MM.1S (cell line): Measurements from ENCODE around the gene TRIM43B.
"Not testable (repeated sequence)": the region's sequence is repeated elsewhere in the genome, so short reads cannot be mapped to it uniquely, and the experiment has no call there.

Source experiments
- DNase-seq: peaks from one replicate; pipeline ENCODE4 v3.0.0-alpha.2; 2015
- H2AFZ ChIP-seq: fragments of 300-600 bp; sonication (generic); 2 replicates; pipeline ENCODE4 v1.6.0; 2016; ENCODE audit warnings: antibody characterized with exemption, low read length
- H3F3A ChIP-seq: fragments of 300-600 bp; sonication (generic); 2 replicates; pipeline ENCODE4 v1.6.1; 2016; ENCODE audit warnings: mild to moderate bottlenecking, antibody characterized with exemption, low read length, moderate library complexity, mixed read lengths; ENCODE audit not compliant: insufficient read depth
- H3K27ac ChIP-seq: fragments of 300-600 bp; sonication (generic); 2 replicates; pipeline ENCODE4 v1.5.1; 2016; ENCODE audit warnings: mild to moderate bottlenecking, low read length
- H3K27me3 ChIP-seq: fragments of 300-600 bp; sonication (generic); replicated peaks from 2 replicates; pipeline ENCODE4 v1.6.0; 2016; ENCODE audit warnings: low read length; ENCODE audit not compliant: insufficient read depth
- H3K36me3 ChIP-seq: fragments of 300-600 bp; sonication (generic); replicated peaks from 2 replicates; pipeline ENCODE4 v1.6.1; 2016; ENCODE audit warnings: mild to moderate bottlenecking, low read length, mixed read lengths; ENCODE audit not compliant: insufficient read depth
- H3K4me1 ChIP-seq: fragments of 300-600 bp; sonication (generic); 2 replicates; pipeline ENCODE4 v1.6.1; 2016; ENCODE audit warnings: low read length, mixed read lengths
- H3K4me2 ChIP-seq: fragments of 300-600 bp; sonication (generic); 2 replicates; pipeline ENCODE4 v1.6.0; 2016; ENCODE audit warnings: low read depth, low read length
- H3K4me3 ChIP-seq: fragments of 300-600 bp; sonication (generic); 2 replicates; pipeline ENCODE4 v1.5.1; 2016; ENCODE audit warnings: low read length, mixed read lengths
- H3K79me2 ChIP-seq: fragments of 300-600 bp; sonication (generic); 2 replicates; pipeline ENCODE4 v1.6.1; 2016; ENCODE audit warnings: mixed run types, low read length, mixed read lengths
- H3K9ac ChIP-seq: fragments of 300-600 bp; sonication (generic); 2 replicates; pipeline ENCODE4 v1.6.1; 2016; ENCODE audit warnings: low read length, mixed read lengths
- H3K9me2 ChIP-seq: fragments of 300-600 bp; sonication (generic); replicated peaks from 2 replicates; pipeline ENCODE4 v1.6.1; 2016; ENCODE audit warnings: mild to moderate bottlenecking, low read length, mixed read lengths; ENCODE audit not compliant: insufficient read depth
- H3K9me3 ChIP-seq: fragments of 300-600 bp; sonication (generic); replicated peaks from 2 replicates; pipeline ENCODE4 v1.6.1; 2016; ENCODE audit warnings: mild to moderate bottlenecking, low read length, mixed read lengths; ENCODE audit not compliant: insufficient read depth
- H4K20me1 ChIP-seq: fragments of 300-600 bp; sonication (generic); 2 replicates; pipeline ENCODE4 v1.6.1; 2016; ENCODE audit warnings: mild to moderate bottlenecking, low read length, moderate library complexity, mixed read lengths; ENCODE audit not compliant: insufficient read depth
- CTCF ChIP-seq: fragments of 300-600 bp; sonication (generic); IDR thresholded peaks from 2 replicates; pipeline ENCODE4 v1.5.1; 2016; ENCODE audit warnings: antibody characterized with exemption, low read length, mixed read lengths
- EZH2 ChIP-seq: fragments of 300-600 bp; sonication (generic); optimal IDR thresholded peaks from 2 replicates; pipeline ENCODE3; 2017; ENCODE audit warnings: low read depth, mild to moderate bottlenecking, antibody characterized with exemption, low read length, mixed read lengths
- EZH2phosphoT487 ChIP-seq: fragments of 300-600 bp; sonication (generic); IDR thresholded peaks from 2 replicates; pipeline ENCODE4 v1.6.1; 2018; ENCODE audit warnings: antibody characterized with exemption, low read length

TRIM43B gene

GRCh38 chr2:95484654-95485053, at the start of gene TRIM43B:
Gene TRIM43B (minus strand): TSS chr2:95484754. CDS start chr2:95482714, 2,040 bp downstream.
- not testable (repeated sequence) for DNase-seq, H3K4me2 ChIP-seq

GRCh38 chr2:95531254-95531771, 46.8 kb upstream of the TRIM43B start:
- no peaks in the 10 kb centered on the region for H3K9me3 ChIP-seq
- no peak for TF ChIP-seq EZH2phosphoT487
- TF ChIP-seq EZH2: no peak
- H3K9ac ChIP-seq: no peak overlapping the region
- H3K9me2 ChIP-seq: no peaks in the 10 kb centered on the region
- DNase-seq: no peak
- no peaks in the 10 kb centered on the region for H3K27me3 ChIP-seq
- H2AFZ ChIP-seq: no peak overlapping the region
- H3K79me2 ChIP-seq: peaks cover 37% of the 10 kb centered on the region
- no peaks in the 10 kb centered on the region for H4K20me1 ChIP-seq
- H3K4me1 ChIP-seq: no peaks in the 10 kb centered on the region
- H3K4me2 ChIP-seq: no peak overlapping the region
- no peaks in the 10 kb centered on the region for H3K36me3 ChIP-seq
- H3K27ac ChIP-seq: no peak overlapping the region
- no peaks in the 10 kb centered on the region for H3F3A ChIP-seq
- no peak overlapping the region for H3K4me3 ChIP-seq

More at GRCh38 chr2:95484654-95485053, at the start of gene TRIM43B:
- H3K4me3 ChIP-seq, H2AFZ ChIP-seq, H3K27me3 ChIP-seq, H3K79me2 ChIP-seq, H3F3A ChIP-seq, H3K9me3 ChIP-seq, H3K27ac ChIP-seq, H3K9me2 ChIP-seq, H3K36me3 ChIP-seq, H3K9ac ChIP-seq, H4K20me1 ChIP-seq, H3K4me1 ChIP-seq: not testable (repeated sequence)

- Histone ChIP-seq H3K36me3 (no peaks in the 10 kb centered on the region), H3K27me3 (no peaks in the 10 kb centered on the region), H4K20me1 (no peaks in the 10 kb centered on the region), H3F3A (no peaks in the 10 kb centered on the region), H3K9ac (no peak overlapping the region), H3K4me2 (no peak overlapping the region), H2AFZ (no peak overlapping the region), H3K4me1 (0 out of 2 replicates have a peak, but pooled peaks cover 1% of the 10 kb centered on the region), H3K79me2 (peaks cover 37% of the 10 kb centered on the region), H3K9me2 (no peaks in the 10 kb centered on the region), H3K4me3 (no peak overlapping the region), H3K9me3 (no peaks in the 10 kb centered on the region), H3K27ac (no peak overlapping the region)
- TF ChIP-seq EZH2phosphoT487 (no peak), CTCF (no peak), EZH2 (no peak)
- no peak for DNase-seq
Measured at GRCh38 chr2:95530734-95531133, 46.2 kb upstream of the TRIM43B start.

DNA sequence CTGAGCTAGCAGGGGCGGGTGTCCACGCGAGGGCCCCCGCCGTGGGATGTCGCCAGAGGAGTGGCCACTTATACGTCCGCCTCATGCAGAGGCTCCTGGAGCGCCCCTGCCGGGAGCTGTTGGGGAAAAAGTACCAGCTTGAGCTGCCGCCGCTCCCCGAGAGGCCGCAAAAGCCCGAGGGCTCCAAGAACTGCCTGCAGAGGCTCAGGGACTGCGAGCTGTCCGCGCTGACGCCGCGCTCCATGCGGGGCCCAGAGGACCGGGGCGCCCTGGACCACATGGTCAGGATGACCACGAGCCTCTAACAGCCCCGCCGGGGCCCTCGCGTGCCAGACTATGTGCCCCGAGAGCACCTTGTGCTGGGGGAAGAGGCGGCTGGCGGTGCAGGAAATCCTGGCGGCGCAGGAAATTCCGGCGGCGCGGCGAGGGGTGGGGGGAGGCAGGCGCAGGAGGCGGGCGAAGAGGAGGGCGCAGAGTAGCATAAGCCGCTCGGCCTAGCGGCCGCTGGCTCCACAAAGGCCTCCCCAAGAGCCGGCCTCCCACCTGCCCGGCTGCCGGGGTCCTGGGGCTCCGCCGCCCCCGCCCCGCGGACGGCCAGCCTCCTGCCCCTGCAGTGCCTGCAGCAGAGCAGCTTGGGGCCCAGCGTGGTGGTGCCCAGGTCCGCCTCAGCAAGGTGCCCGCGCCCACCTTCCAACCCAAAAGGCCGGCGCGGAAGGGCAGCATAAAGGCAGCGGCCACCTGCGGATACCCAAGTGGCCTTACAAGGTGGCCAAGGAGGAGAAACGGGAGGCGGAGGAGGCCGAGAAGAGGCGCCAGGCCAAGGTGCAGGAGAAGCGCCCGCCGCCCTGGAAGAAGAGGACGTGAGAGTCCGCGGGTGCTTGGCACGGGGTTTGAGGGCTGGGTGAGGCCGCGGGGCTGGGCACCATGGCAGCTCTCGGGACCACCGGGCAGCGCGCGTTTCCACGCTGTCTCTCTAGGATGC, 42.1 kb upstream of the TRIM43B start:
- H3K9me3 ChIP-seq: no peaks in the 10 kb centered on the region
- 0 out of 2 replicates have a peak, but pooled peaks cover 6% of the 10 kb centered on the region for H3K4me1 ChIP-seq
- H3F3A ChIP-seq: no peaks in the 10 kb centered on the region
- H4K20me1 ChIP-seq: no peaks in the 10 kb centered on the region
- no peaks in the 10 kb centered on the region for H3K36me3 ChIP-seq
- TF ChIP-seq EZH2phosphoT487 (no peak), CTCF (peak; percentile 42)
- peaks cover 41% of the 10 kb centered on the region for H3K79me2 ChIP-seq
- H2AFZ ChIP-seq: peak overlapping the region; percentile 87
- peak overlapping the region; percentile 79 for H3K9ac ChIP-seq
- no peaks in the 10 kb centered on the region for H3K27me3 ChIP-seq
- peak; percentile 82 for DNase-seq
- H3K9me2 ChIP-seq: no peaks in the 10 kb centered on the region
- peak overlapping the region; percentile 64; the same call in 1 of the 2 replicates for H3K27ac ChIP-seq
- H3K4me2 ChIP-seq: peak overlapping the region; percentile 80
- peak overlapping the region; percentile 95 for H3K4me3 ChIP-seq
